Adipose tissue (tissue), 3 donors: ENCODE measurements around the gene CDKN2B-AS1. TPM values are rescaled to one million over a fixed set of nuclear protein-coding genes. Genes with fewer than 3 reads are reported as not detected.
"Not testable (repeated sequence)": the region's sequence is repeated elsewhere in the genome, so short reads cannot be mapped to it uniquely, and the experiment has no call there.

ENCODE experiments used
- H3K27ac ChIP-seq: one replicate; pipeline ENCODE4 v1.5.1; 2013; ENCODE audit warnings: low read depth, low read length
- WGBS, 3 donors: extraction: QIAGEN DNeasy Blood & Tissue Kit; methylation state at CpG; one replicate each; pipeline ENCODE4 v1.1.7; 2013; 5-methylcytosine and 5-hydroxymethylcytosine counted together
- polyA plus RNA-seq, 3 donors: library from polyadenylated mRNA; stranded (reverse); fragments of 200-250 nt; gene quantifications; one replicate each; pipeline ENCODE4 v1.2.3, GENCODE V29; 2013
- donor health status: healthy with polysubstance abuse.
- donor health status: Bipolar disorder and iron deficiency.
- donor health status: healthy.

Gene CDKN2B-AS1
- polyA plus RNA-seq, 3 donors, result 0.16 TPM; not detected in 2

GRCh38 chr9:22056402-22056801 is 61.8 kb downstream of the CDKN2B-AS1 start:
- 55 to 63% (median 58%) methylated on average over 3 of the region's 3 CpGs for WGBS, 3 donors
- no peak overlapping the region for H3K27ac ChIP-seq

GRCh38 chr9:22057972-22058371 is 63.4 kb downstream of the CDKN2B-AS1 start:
- H3K27ac ChIP-seq, result not testable (repeated sequence)
- 88 to 92% (median 92%) methylated on average over 6 of the region's 6 CpGs for WGBS, 3 donors

- whole genome bisulfite sequencing, 3 donors, result 60 to 78% (median 62%) methylated on average over 4 of the region's 4 CpGs
- no peak overlapping the region for H3K27ac ChIP-seq
These were observed 66.3 kb downstream of the CDKN2B-AS1 start for GRCh38 chr9:22060831-22061383.

GRCh38 chr9:22064957-22065356 is 70.4 kb downstream of the CDKN2B-AS1 start:
- WGBS, 3 donors, result 49 to 80% (median 71%) methylated on average over 2 of the region's 2 CpGs
- no peak overlapping the region for H3K27ac ChIP-seq

- WGBS, 3 donors, result 53 to 66% (median 54%) methylated on average over 4 of the region's 4 CpGs
- no peak overlapping the region for H3K27ac ChIP-seq
These were observed 71.0 kb downstream of the CDKN2B-AS1 start for GRCh38 chr9:22065431-22066200.

- WGBS, 3 donors, result 48 to 95% (median 69%) methylated on average over 4 of the region's 4 CpGs
- no peak overlapping the region for H3K27ac ChIP-seq
These were observed 72.6 kb downstream of the CDKN2B-AS1 start for GRCh38 chr9:22067196-22067595.

- no peak overlapping the region for H3K27ac ChIP-seq
- 65 to 84% (median 82%) methylated on average over 8 of the region's 8 CpGs for WGBS, 3 donors
These were observed 73.8 kb downstream of the CDKN2B-AS1 start for GRCh38 chr9:22068369-22068768.

- H3K27ac ChIP-seq, result no peak overlapping the region
- WGBS, 3 donors, result 57 to 93% (median 74%) methylated on average over 1 of the region's 1 CpG
These were observed 78.8 kb downstream of the CDKN2B-AS1 start for GRCh38 chr9:22073349-22073748.

GRCh38 chr9:22078081-22078480 is 83.5 kb downstream of the CDKN2B-AS1 start:
- 85 to 92% (median 88%) methylated on average over 3 of the region's 3 CpGs for WGBS, 3 donors
- no peak overlapping the region for H3K27ac ChIP-seq

- 48 to 58% (median 52%) methylated on average over 4 of the region's 4 CpGs for WGBS, 3 donors
- H3K27ac ChIP-seq, result no peak overlapping the region
These were observed 85.3 kb downstream of the CDKN2B-AS1 start for GRCh38 chr9:22079873-22080341.

- H3K27ac ChIP-seq, result no peak overlapping the region
- 13 to 22% (median 18%) methylated on average over 2 of the region's 2 CpGs for WGBS, 3 donors
These were observed 89.9 kb downstream of the CDKN2B-AS1 start for GRCh38 chr9:22084336-22085035.

- H3K27ac ChIP-seq, result no peak overlapping the region
- 64 to 83% (median 76%) methylated on average over 5 of the region's 5 CpGs for WGBS, 3 donors
These were observed 93.6 kb downstream of the CDKN2B-AS1 start for GRCh38 chr9:22088053-22088716.

GRCh38 chr9:22088717-22089061 is 94.1 kb downstream of the CDKN2B-AS1 start:
- H3K27ac ChIP-seq, result no peak overlapping the region
- 74 to 84% (median 76%) methylated on average over 1 of the region's 1 CpG for WGBS, 3 donors

GRCh38 chr9:22097707-22098106 is 103.1 kb downstream of the CDKN2B-AS1 start:
- 38 to 60% (median 54%) methylated on average over 1 of the region's 1 CpG for WGBS, 3 donors
- no peak overlapping the region for H3K27ac ChIP-seq

- 57 to 73% (median 71%) methylated on average over 3 of the region's 3 CpGs for WGBS, 3 donors
- H3K27ac ChIP-seq, result no peak overlapping the region
These were observed 104.2 kb downstream of the CDKN2B-AS1 start for GRCh38 chr9:22098643-22099332.

- WGBS, 3 donors, result 69 to 85% (median 83%) methylated on average over 2 of the region's 2 CpGs
- no peak overlapping the region for H3K27ac ChIP-seq
These were observed 106.0 kb downstream of the CDKN2B-AS1 start for GRCh38 chr9:22100626-22101025.

GRCh38 chr9:22102146-22103053 is 107.8 kb downstream of the CDKN2B-AS1 start:
- H3K27ac ChIP-seq, result no peak overlapping the region
- 86 to 91% (median 87%) methylated on average over 4 of the region's 4 CpGs for WGBS, 3 donors
